ENCODE data around the gene GABRR3. TPM values are rescaled to one million over a fixed set of nuclear protein-coding genes. Genes with fewer than 3 reads are reported as not detected.

Gene GABRR3
- total RNA-seq, 1 experiment from 2014 or later: not detected

DNA sequence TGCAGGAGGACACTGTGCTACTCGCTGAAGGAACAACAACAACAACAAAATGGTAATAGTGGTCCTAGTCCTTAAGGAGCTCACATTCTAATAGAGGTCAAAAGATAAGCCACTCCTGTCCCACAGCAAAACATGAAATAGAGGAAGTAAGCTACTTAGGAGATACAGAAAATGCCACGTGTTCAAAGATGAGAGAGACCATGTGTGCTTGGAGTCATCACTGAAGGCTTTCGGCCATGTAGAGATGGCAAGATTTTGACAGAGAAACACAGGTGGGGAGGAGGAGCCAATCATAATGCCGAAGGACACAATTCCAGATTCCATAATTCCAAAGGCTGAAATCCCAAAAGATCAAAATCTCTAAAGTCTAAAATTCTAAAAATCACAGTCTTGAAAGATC is 38.1 kb downstream of the GABRR3 start:
- H3K36me3 Mint-ChIP-seq (ENCODE audit: insufficient read depth, unreplicated experiment): no peaks in the 10 kb centered on the region
- H3K27me3 Mint-ChIP-seq (ENCODE audit: unreplicated experiment): no peaks in the 10 kb centered on the region
- TF ChIP-seq, protein P1, sequence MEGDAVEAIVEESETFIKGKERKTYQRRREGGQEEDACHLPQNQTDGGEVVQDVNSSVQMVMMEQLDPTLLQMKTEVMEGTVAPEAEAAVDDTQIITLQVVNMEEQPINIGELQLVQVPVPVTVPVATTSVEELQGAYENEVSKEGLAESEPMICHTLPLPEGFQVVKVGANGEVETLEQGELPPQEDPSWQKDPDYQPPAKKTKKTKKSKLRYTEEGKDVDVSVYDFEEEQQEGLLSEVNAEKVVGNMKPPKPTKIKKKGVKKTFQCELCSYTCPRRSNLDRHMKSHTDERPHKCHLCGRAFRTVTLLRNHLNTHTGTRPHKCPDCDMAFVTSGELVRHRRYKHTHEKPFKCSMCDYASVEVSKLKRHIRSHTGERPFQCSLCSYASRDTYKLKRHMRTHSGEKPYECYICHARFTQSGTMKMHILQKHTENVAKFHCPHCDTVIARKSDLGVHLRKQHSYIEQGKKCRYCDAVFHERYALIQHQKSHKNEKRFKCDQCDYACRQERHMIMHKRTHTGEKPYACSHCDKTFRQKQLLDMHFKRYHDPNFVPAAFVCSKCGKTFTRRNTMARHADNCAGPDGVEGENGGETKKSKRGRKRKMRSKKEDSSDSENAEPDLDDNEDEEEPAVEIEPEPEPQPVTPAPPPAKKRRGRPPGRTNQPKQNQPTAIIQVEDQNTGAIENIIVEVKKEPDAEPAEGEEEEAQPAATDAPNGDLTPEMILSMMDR (IDR thresholded peaks at IDR 0.05; ENCODE audit: unreplicated experiment): no peak
- H3K4me3 Mint-ChIP-seq (ENCODE audit: low read depth, unreplicated experiment): no peak overlapping the region
- DNase-seq: no peak
- BruUV-seq (replicated peaks): no TSS peak
- intact Hi-C loops (cut with micrococcal nuclease; ENCODE audit: unreplicated experiment): no loop called here
- CTCF ChIA-PET: no interaction called here
- H3K9me3 Mint-ChIP-seq (ENCODE audit: low read depth, unreplicated experiment): no peaks in the 10 kb centered on the region
- no peak overlapping the region for H3K27ac Mint-ChIP-seq (ENCODE audit: unreplicated experiment)
- peaks cover 17% of the 10 kb centered on the region for H3K4me1 Mint-ChIP-seq (ENCODE audit: low read depth, unreplicated experiment)

DNA sequence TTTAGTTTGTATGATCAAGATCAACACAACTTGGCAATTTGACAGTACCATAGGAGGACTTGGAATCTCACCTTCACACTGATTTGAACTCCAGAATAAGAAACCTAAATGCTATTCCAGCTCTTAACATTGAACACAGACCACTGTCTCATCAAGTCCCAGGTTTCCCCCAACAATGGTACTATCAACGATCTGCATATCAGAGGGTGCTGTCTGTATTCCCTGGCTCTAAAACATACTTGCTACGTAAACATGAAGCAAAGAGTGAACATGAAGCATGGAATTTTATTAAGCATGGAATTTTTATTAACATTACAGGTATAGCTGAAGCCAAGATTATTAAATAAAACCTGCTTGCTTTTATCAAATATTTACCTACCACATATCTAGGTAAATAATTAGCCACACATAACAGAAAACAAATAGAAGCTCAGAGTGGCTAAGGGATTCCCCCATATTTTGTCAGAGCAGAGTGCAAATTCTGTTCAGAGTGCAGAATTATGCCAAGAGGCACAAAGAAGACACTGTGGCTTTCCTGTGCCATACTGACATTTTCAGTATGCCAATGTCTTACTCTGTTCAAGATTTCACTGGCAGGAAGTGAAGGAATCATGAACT is 40.7 kb downstream of the GABRR3 start:
- intact Hi-C loops (cut with micrococcal nuclease; ENCODE audit: unreplicated experiment): loop anchor here (2.0 kb wide), 1 partner anchor 18 kb away; no protein-coding TSS in a partner anchor
- Mint-ChIP-seq H3K9me3 (ENCODE audit: low read depth, unreplicated experiment) (no peaks in the 10 kb centered on the region), H3K27me3 (ENCODE audit: unreplicated experiment) (no peaks in the 10 kb centered on the region), H3K4me3 (ENCODE audit: low read depth, unreplicated experiment) (no peak overlapping the region), H3K4me1 (ENCODE audit: low read depth, unreplicated experiment) (peaks cover 17% of the 10 kb centered on the region), H3K27ac (ENCODE audit: unreplicated experiment) (no peak overlapping the region), H3K36me3 (ENCODE audit: insufficient read depth, unreplicated experiment) (no peaks in the 10 kb centered on the region)
- CTCF ChIA-PET: interaction anchor here (0.5 kb wide), 1 partner anchor 92 kb away, joined by 7 read pairs; no protein-coding TSS in a partner anchor
- no peak for DNase-seq
- BruUV-seq (replicated peaks): no TSS peak
- TF ChIP-seq, protein P1 (IDR thresholded peaks at IDR 0.05; ENCODE audit: unreplicated experiment): no peak

DNA sequence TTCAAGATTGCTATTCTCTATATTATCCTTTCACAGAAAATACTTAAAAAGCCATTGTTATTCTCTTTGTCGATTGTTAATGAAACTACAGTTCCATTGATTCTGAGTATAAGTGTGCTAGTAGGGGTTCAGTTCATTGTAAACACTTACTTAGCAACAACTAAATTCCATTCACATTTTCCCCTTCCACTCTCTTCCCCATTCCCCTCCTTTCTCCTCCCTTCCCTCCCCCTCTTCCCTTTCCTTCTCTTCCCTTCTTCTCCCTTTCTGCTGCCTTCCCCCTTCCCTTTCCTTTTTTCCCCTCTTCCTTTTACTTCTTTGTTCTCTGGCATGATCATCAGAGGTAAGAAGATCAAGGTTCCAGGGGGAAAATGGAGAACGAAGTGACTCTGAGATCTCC is 41.6 kb downstream of the GABRR3 start:
- intact Hi-C loops (cut with micrococcal nuclease; ENCODE audit: unreplicated experiment): no loop called here
- Mint-ChIP-seq H3K4me3 (ENCODE audit: low read depth, unreplicated experiment) (no peak overlapping the region), H3K27me3 (ENCODE audit: unreplicated experiment) (no peaks in the 10 kb centered on the region), H3K36me3 (ENCODE audit: insufficient read depth, unreplicated experiment) (no peaks in the 10 kb centered on the region), H3K9me3 (ENCODE audit: low read depth, unreplicated experiment) (peaks cover under 1% of the 10 kb centered on the region), H3K27ac (ENCODE audit: unreplicated experiment) (no peak overlapping the region), H3K4me1 (ENCODE audit: low read depth, unreplicated experiment) (peaks cover 17% of the 10 kb centered on the region)
- no peak for DNase-seq
- BruUV-seq (replicated peaks): no TSS peak
- TF ChIP-seq, protein P1 (IDR thresholded peaks at IDR 0.05; ENCODE audit: unreplicated experiment): no peak
- CTCF ChIA-PET: no interaction called here

DNA sequence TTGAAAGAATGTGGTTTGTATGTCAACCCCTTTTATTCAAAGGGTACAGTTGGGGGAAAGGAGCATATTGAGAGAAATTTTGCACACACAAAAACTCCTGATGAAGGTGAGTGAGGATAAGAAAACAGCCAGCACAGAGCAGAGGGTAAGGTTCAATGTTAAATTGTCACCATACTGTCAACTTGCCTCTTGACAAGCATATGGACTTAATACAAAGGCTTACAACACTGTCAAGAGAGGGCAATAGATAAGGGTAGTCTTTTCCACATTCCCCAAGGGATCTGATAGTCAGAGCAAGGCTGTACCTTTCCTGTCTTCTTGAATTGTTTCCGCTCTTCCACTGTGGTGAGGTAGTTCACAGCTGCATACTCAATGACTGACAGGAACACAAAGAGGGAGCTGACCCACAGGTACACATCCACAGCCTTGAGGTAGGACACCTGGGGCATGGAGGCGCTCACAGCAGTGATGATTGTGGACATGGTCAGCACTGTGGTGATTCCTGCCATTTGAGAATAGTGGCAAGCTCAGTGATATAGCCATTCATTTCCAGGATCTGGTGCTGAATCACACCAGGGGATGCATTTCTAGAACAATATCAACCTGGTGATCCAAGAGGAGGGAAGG is 42.5 kb downstream of the GABRR3 start:
- no peak for DNase-seq
- TF ChIP-seq, protein P1 (IDR thresholded peaks at IDR 0.05; ENCODE audit: unreplicated experiment): no peak
- intact Hi-C loops (cut with micrococcal nuclease; ENCODE audit: unreplicated experiment): no loop called here
- no peaks in the 10 kb centered on the region for H3K27me3 Mint-ChIP-seq (ENCODE audit: unreplicated experiment)
- H3K4me1 Mint-ChIP-seq (ENCODE audit: low read depth, unreplicated experiment): peaks cover 17% of the 10 kb centered on the region
- H3K9me3 Mint-ChIP-seq (ENCODE audit: low read depth, unreplicated experiment): peaks cover 3% of the 10 kb centered on the region
- BruUV-seq (replicated peaks): no TSS peak
- H3K4me3 Mint-ChIP-seq (ENCODE audit: low read depth, unreplicated experiment): no peak overlapping the region
- CTCF ChIA-PET: no interaction called here
- no peak overlapping the region for H3K27ac Mint-ChIP-seq (ENCODE audit: unreplicated experiment)
- H3K36me3 Mint-ChIP-seq (ENCODE audit: insufficient read depth, unreplicated experiment): no peaks in the 10 kb centered on the region

Data from Calu3 (cell line).